GM21786 (cell line): Measurements from ENCODE around the gene CAMTA1.

Experiments used
- ATAC-seq: cut with Tn5 transposase; IDR thresholded peaks from one replicate; pipeline ENCODE4 v1.9.1; 2021; ENCODE audit not compliant: unreplicated experiment

The CAMTA1 gene

GRCh38 chr1:7018826-7019225, 233.6 kb downstream of the CAMTA1 start:
- ATAC-seq: no peak

GRCh38 chr1:7019510-7019909, 234.3 kb downstream of the CAMTA1 start:
- ATAC-seq: no peak

GRCh38 chr1:7022058-7022457, 236.8 kb downstream of the CAMTA1 start:
- no peak for ATAC-seq

GRCh38 chr1:7025013-7025412, 239.8 kb downstream of the CAMTA1 start:
- no peak for ATAC-seq

GRCh38 chr1:7026169-7026568, 240.9 kb downstream of the CAMTA1 start:
- ATAC-seq: no peak

GRCh38 chr1:7032992-7033391, 247.7 kb downstream of the CAMTA1 start:
- no peak for ATAC-seq

GRCh38 chr1:7036386-7036785, 251.1 kb downstream of the CAMTA1 start:
- ATAC-seq: no peak

GRCh38 chr1:7039590-7040220, 254.5 kb downstream of the CAMTA1 start:
- ATAC-seq: no peak

GRCh38 chr1:7040969-7041695, 255.9 kb downstream of the CAMTA1 start:
- ATAC-seq: no peak

GRCh38 chr1:7042322-7043190, 257.3 kb downstream of the CAMTA1 start:
- no peak for ATAC-seq

GRCh38 chr1:7043191-7043549, 257.9 kb downstream of the CAMTA1 start:
- ATAC-seq: no peak

- ATAC-seq: no peak
Observed at GRCh38 chr1:7043719-7044535, 258.7 kb downstream of the CAMTA1 start.

- no peak for ATAC-seq
Observed at GRCh38 chr1:7045897-7046296, 260.6 kb downstream of the CAMTA1 start.

GRCh38 chr1:7046314-7046713, 261.1 kb downstream of the CAMTA1 start:
- ATAC-seq: no peak

- ATAC-seq: no peak
Observed at GRCh38 chr1:7046891-7047290, 261.6 kb downstream of the CAMTA1 start.

- no peak for ATAC-seq
Observed at GRCh38 chr1:7047866-7048265, 262.6 kb downstream of the CAMTA1 start.

- ATAC-seq: no peak
Observed at GRCh38 chr1:7048395-7048794, 263.1 kb downstream of the CAMTA1 start.

- ATAC-seq: no peak
Observed at GRCh38 chr1:7049913-7050625, 264.8 kb downstream of the CAMTA1 start.

GRCh38 chr1:7050751-7051665, 265.8 kb downstream of the CAMTA1 start:
- no peak for ATAC-seq
